Progenitor cell of endocrine pancreas (in vitro differentiated cells): ENCODE measurements around the gene WDFY2. TPM values are rescaled to one million over a fixed set of nuclear protein-coding genes. Genes with fewer than 3 reads are reported as not detected.

Experiments
- DNase-seq: peaks from one replicate; pipeline ENCODE4 v3.0.0; 2021; ENCODE audit warnings: low spot score; ENCODE audit not compliant: unreplicated experiment
- H3K27ac Mint-ChIP-seq: 2 replicates; pipeline ENCODE4 v1.8.0; 2021; ENCODE audit warnings: mild to moderate bottlenecking, moderate library complexity, mixed read lengths
- H3K27me3 Mint-ChIP-seq: 2 replicates; pipeline ENCODE4 v1.8.0; 2021; ENCODE audit warnings: mixed read lengths
- H3K36me3 Mint-ChIP-seq: 2 replicates; pipeline ENCODE4 v1.8.0; 2022; ENCODE audit warnings: mixed read lengths; ENCODE audit not compliant: insufficient read depth
- H3K4me1 Mint-ChIP-seq: 2 replicates; pipeline ENCODE4 v1.8.0; 2021; ENCODE audit warnings: low read depth, mixed read lengths
- H3K4me3 Mint-ChIP-seq: 2 replicates; pipeline ENCODE4 v1.8.0; 2021; ENCODE audit warnings: low read depth, mild to moderate bottlenecking, moderate library complexity, mixed read lengths
- H3K9me3 Mint-ChIP-seq: 2 replicates; pipeline ENCODE4 v1.8.0; 2021; ENCODE audit warnings: low read depth, mixed read lengths
- total RNA-seq: library from RNA; stranded (reverse); gene quantifications from 2 replicates; pipeline ENCODE4 v1.2.1, GENCODE V29; 2021
- TF ChIP-seq, protein P1 (sequence below): fragments of 200-600 bp; sonication (generic); IDR thresholded peaks from one replicate; pipeline ENCODE4 v1.5.0; 2021; ENCODE audit warnings: antibody characterized with exemption, mild to moderate bottlenecking; ENCODE audit not compliant: unreplicated experiment

WDFY2 gene
- total RNA-seq, 1 donor from 2014 or later, result 17.2 TPM

DNA sequence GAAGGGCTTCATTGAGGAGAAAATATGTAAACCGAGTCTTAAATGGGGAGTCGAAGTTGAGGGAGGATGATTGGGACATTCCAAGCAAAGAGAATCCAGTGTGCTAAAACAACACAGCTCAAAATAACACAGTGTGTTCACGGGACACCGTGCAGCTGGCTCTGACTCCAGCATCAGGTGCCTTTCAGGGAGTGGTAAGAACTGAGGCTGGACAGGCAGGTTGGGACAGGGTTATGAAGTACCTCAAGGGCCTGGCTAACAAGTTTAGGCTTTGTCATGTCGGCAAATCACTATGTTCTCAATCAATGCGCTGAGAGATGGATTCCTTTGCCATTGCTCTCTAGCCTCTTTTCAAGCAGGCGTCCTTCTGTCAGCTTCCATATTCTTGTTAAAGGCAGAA, 27.5 kb upstream of the WDFY2 start:
- TF ChIP-seq, protein P1, sequence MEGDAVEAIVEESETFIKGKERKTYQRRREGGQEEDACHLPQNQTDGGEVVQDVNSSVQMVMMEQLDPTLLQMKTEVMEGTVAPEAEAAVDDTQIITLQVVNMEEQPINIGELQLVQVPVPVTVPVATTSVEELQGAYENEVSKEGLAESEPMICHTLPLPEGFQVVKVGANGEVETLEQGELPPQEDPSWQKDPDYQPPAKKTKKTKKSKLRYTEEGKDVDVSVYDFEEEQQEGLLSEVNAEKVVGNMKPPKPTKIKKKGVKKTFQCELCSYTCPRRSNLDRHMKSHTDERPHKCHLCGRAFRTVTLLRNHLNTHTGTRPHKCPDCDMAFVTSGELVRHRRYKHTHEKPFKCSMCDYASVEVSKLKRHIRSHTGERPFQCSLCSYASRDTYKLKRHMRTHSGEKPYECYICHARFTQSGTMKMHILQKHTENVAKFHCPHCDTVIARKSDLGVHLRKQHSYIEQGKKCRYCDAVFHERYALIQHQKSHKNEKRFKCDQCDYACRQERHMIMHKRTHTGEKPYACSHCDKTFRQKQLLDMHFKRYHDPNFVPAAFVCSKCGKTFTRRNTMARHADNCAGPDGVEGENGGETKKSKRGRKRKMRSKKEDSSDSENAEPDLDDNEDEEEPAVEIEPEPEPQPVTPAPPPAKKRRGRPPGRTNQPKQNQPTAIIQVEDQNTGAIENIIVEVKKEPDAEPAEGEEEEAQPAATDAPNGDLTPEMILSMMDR, result no peak
- no peaks in the 10 kb centered on the region for H3K4me1 Mint-ChIP-seq
- no peaks in the 10 kb centered on the region for H3K9me3 Mint-ChIP-seq
- no peak overlapping the region for H3K4me3 Mint-ChIP-seq
- H3K36me3 Mint-ChIP-seq, result no peaks in the 10 kb centered on the region
- DNase-seq, result no peak
- no peak overlapping the region for H3K27ac Mint-ChIP-seq
- H3K27me3 Mint-ChIP-seq, result peaks cover 8% of the 10 kb centered on the region

DNA sequence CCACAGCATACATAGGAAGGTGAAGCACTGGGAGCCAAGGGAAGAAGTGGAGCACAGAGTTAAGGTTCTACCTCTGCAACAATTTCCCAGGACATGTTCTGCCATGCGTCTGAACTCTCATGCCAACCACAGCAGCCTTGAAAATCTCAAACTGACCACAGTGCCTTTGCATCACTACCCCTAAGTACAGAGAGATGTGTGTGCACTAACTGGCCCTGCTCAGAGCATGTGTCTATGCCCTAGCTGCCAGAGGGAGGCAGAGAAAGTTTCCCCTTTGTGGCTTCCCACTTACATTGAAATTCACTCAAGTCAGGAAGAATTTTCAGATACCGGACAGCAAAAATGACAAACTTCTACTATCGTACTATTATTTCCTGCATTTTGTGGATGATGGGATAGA, 26.8 kb upstream of the WDFY2 start:
- Mint-ChIP-seq H3K4me3 (no peak overlapping the region), H3K27me3 (peaks cover 9% of the 10 kb centered on the region), H3K4me1 (no peaks in the 10 kb centered on the region), H3K36me3 (no peaks in the 10 kb centered on the region), H3K9me3 (no peaks in the 10 kb centered on the region), H3K27ac (no peak overlapping the region)
- no peak for DNase-seq
- TF ChIP-seq, protein P1, result no peak

DNA sequence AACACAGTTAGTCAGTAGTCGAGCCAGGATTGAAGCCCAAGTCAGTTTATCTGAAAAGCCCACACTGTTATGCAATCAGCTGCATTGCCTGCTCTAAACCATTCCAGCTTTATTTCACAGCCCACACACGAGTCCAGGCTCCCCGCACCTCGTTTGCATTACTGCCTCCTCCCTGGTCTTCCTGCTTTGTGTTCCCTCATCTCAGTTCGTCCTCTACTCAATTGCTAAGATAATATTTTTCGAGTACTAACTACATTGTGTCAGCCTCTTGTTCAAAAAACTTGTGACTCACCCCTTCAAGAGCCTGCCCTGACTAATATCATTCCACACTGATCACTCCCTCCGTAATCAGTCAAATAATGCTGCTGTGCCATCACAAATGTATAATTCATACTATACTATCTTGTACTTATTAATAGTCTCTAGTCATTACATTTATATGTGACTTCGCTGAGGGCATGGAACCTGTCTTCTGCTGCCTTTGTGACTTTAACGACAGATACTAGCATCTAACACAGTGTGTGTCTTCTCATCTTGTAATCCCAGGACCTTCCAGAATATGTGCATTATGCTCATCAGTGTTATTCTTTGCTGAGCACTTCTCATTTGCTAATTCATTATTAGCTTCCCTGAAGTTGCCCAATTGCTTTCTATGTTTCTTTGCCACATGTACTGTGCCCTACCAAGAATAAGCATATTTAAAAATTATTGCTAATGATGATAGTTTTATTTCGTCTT, 26.2 kb upstream of the WDFY2 start:
- no peak for DNase-seq
- Mint-ChIP-seq H3K4me3 (no peak overlapping the region), H3K27ac (no peak overlapping the region), H3K4me1 (no peaks in the 10 kb centered on the region), H3K27me3 (peaks cover 9% of the 10 kb centered on the region), H3K36me3 (no peaks in the 10 kb centered on the region), H3K9me3 (no peaks in the 10 kb centered on the region)
- TF ChIP-seq, protein P1, result no peak

DNA sequence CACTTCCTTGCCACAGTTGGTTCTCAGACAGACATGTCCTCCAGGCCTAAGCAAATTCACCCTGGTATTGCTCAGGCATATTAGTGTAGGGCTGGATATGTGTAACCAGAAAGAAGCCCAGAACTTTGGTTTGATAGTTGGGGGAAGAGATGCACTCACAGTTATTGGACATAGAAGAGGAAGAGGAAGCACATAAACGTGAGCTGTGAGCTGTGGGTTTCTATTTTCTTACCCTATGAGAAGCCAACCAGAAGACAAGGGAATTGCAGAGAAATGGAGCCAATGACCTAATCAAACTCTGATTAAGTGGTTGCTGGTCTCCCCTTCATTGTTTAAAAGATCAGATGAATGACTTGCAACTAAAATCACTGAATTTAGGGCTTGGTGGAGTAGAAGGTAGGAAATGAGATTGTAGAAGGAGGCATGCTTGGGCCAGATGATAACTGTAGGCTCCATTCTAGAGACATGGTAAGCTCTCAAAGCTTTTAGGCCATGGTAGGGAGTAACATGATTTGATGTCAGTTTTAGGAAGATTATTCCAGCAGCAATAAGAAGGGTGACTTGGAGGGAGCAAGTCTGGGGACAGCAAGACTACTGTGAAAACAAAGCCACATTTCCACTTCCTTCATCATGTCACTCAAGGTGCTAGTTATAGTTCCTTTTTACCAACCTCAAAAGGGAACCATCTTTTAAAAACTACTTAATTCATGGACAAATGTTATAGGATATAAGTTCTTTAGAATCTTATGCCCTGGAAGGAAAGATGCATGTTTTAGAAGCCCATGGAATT, 24.1 kb upstream of the WDFY2 start:
- Mint-ChIP-seq H3K36me3 (no peaks in the 10 kb centered on the region), H3K27me3 (peaks cover 9% of the 10 kb centered on the region), H3K4me3 (no peak overlapping the region), H3K9me3 (no peaks in the 10 kb centered on the region), H3K27ac (no peak overlapping the region), H3K4me1 (no peaks in the 10 kb centered on the region)
- no peak for DNase-seq
- TF ChIP-seq, protein P1, result no peak

GRCh38 chr13:51562011-51562671, 22.1 kb upstream of the WDFY2 start:
- H3K9me3 Mint-ChIP-seq, result no peaks in the 10 kb centered on the region
- H3K27me3 Mint-ChIP-seq, result peaks cover 6% of the 10 kb centered on the region
- TF ChIP-seq, protein P1, result no peak
- no peak overlapping the region for H3K4me3 Mint-ChIP-seq
- no peaks in the 10 kb centered on the region for H3K36me3 Mint-ChIP-seq
- no peaks in the 10 kb centered on the region for H3K4me1 Mint-ChIP-seq
- DNase-seq, result no peak
- no peak overlapping the region for H3K27ac Mint-ChIP-seq
